GM21786 (cell line): ENCODE data around the gene JAG1.

Experiments
- ATAC-seq: cut with Tn5 transposase; IDR thresholded peaks from one replicate; pipeline ENCODE4 v1.9.1; 2021; ENCODE audit not compliant: unreplicated experiment

The JAG1 gene

GRCh38 chr20:10699941-10700340 is 26.1 kb upstream of the JAG1 start:
- ATAC-seq, result no peak

GRCh38 chr20:10699489-10699888 is 25.7 kb upstream of the JAG1 start:
- ATAC-seq, result no peak

GRCh38 chr20:10696650-10697049 is 22.9 kb upstream of the JAG1 start:
- ATAC-seq, result no peak

GRCh38 chr20:10689385-10689784 is 15.6 kb upstream of the JAG1 start:
- ATAC-seq, result no peak

- no peak for ATAC-seq
Measured at GRCh38 chr20:10687895-10688294, 14.1 kb upstream of the JAG1 start.

GRCh38 chr20:10686356-10687133 is 12.7 kb upstream of the JAG1 start:
- ATAC-seq, result no peak

- no peak for ATAC-seq
Measured at GRCh38 chr20:10683537-10683936, 9.7 kb upstream of the JAG1 start.

- ATAC-seq, result no peak
Measured at GRCh38 chr20:10682939-10683338, 9.1 kb upstream of the JAG1 start.

- no peak for ATAC-seq
Measured at GRCh38 chr20:10681494-10681893, 7.7 kb upstream of the JAG1 start.

- ATAC-seq, result no peak
Measured at GRCh38 chr20:10680571-10680970, 6.8 kb upstream of the JAG1 start.

GRCh38 chr20:10679269-10679668 is 5.5 kb upstream of the JAG1 start:
- ATAC-seq, result no peak

GRCh38 chr20:10676518-10676917 is 2.7 kb upstream of the JAG1 start:
- no peak for ATAC-seq

GRCh38 chr20:10675450-10675848 is 1.6 kb upstream of the JAG1 start:
- no peak for ATAC-seq

GRCh38 chr20:10674684-10675449 is 1.1 kb upstream of the JAG1 start:
- ATAC-seq, result peak; percentile 37

GRCh38 chr20:10673176-10673841 is 490 bp downstream of the JAG1 start:
- no peak for ATAC-seq

- ATAC-seq, result no peak
Measured at GRCh38 chr20:10672624-10673127, 1.1 kb downstream of the JAG1 start.

GRCh38 chr20:10671919-10672623 is 1.7 kb downstream of the JAG1 start:
- ATAC-seq, result no peak

- peak; percentile 25 for ATAC-seq
Measured at GRCh38 chr20:10671221-10671918, 2.4 kb downstream of the JAG1 start.

GRCh38 chr20:10670501-10671220 is 3.1 kb downstream of the JAG1 start:
- peak; percentile 26 for ATAC-seq
